PC-9 (cell line): Measurements from ENCODE around the gene NF2.

Source experiments
- CTCF ChIP-seq: fragments of 200-600 bp; sonication (generic); conservative IDR thresholded peaks from 2 replicates; pipeline ENCODE4 v1.6.1; 2017; ENCODE audit warnings: mixed run types, antibody characterized with exemption, mild to moderate bottlenecking, moderate library complexity
- EZH2 ChIP-seq: fragments of 200-600 bp; sonication (generic); IDR thresholded peaks from 2 replicates; pipeline ENCODE4 v1.8.0; 2017; ENCODE audit warnings: antibody characterized with exemption, low read depth

GRCh38 chr22:29570912-29571549 is 32.4 kb upstream of the NF2 start:
- no peak for TF ChIP-seq CTCF
- TF ChIP-seq EZH2: no peak
